GM21528 (cell line): ENCODE data around the gene JAKMIP3.

ENCODE experiments used
- ATAC-seq: cut with Tn5 transposase; IDR thresholded peaks from one replicate; pipeline ENCODE4 v1.9.1; 2021; ENCODE audit warnings: mild to moderate bottlenecking, moderate library complexity; ENCODE audit not compliant: unreplicated experiment, low FRiP score

The JAKMIP3 gene

DNA sequence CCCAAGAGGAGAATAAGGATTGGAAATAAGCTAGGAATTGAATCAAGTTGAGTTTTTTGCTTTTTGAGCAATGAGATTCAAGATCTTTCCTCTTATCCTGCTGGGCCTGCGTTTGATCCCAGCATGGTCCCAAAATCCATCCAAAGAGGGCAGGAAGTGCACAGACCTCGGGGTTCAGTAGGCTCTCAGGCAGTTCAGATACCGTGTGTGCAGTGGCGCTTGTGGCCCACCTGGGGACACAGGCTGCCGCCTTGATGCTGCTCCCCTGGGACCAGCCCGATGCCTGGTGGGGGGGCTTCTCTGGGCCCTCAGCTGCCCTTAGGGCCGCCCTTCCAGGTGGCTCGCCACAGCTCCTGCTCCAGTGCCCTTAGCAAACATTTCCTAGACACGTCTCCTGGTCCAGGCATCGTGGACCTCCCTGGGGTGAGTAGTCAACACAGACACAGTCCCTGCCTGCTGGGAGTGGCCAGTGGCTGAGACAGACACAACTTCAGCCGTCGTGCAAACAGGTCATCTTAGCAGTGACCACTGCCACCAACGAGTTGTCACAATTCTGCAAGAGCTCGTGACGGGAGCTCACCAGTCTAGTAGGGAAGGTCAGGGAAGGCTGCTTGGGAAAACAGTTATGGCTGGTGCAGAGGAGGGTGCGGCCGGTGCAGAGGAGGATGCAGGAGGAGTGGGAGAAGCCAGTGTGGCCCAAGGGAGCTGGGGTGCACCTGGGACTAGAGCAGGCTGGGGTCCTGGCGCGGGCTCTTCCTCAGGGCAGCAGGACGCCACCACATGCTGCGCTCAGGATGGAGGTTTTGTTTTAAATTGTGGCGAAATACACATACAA is 21.7 kb upstream of the JAKMIP3 start:
- ATAC-seq: no peak

DNA sequence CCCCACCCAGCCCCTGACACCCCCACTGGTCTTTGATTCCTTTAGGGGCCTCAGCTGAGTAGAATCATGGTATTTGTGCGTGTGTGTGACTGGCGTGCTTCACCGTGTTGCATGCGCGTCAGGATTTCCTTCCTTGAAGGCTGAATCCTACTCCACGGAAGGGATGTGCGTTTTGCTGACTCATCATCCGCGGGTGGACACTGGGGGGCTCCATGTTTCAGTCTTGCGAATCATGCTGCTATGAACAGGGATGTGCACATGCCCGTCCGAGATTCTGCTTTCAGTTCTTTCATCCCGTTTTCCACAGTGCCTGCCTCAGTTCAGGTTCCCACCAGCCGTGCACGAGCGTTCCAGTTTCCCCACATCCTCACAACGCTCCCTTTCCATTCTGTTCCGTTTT is 20.9 kb upstream of the JAKMIP3 start:
- ATAC-seq: no peak

DNA sequence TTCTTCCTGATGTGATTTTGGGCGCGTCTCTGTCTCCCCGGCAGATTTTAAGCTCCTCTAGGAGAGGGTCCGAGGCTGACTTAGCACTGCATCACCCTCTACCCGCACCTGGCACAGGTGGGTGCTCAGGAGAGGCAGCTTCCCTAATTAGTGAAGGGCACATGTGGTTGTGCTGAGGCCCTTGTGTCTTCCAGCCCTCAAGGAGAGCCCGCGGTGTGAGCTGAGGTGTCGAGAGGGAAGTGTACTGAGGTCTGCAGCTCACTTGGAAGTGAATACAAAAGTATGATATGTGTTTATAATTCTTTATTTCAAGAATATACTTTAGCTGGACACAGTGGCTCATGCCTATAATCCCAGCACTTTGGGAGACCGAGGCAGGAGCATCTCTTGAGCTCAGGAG is 20.4 kb upstream of the JAKMIP3 start:
- no peak for ATAC-seq

DNA sequence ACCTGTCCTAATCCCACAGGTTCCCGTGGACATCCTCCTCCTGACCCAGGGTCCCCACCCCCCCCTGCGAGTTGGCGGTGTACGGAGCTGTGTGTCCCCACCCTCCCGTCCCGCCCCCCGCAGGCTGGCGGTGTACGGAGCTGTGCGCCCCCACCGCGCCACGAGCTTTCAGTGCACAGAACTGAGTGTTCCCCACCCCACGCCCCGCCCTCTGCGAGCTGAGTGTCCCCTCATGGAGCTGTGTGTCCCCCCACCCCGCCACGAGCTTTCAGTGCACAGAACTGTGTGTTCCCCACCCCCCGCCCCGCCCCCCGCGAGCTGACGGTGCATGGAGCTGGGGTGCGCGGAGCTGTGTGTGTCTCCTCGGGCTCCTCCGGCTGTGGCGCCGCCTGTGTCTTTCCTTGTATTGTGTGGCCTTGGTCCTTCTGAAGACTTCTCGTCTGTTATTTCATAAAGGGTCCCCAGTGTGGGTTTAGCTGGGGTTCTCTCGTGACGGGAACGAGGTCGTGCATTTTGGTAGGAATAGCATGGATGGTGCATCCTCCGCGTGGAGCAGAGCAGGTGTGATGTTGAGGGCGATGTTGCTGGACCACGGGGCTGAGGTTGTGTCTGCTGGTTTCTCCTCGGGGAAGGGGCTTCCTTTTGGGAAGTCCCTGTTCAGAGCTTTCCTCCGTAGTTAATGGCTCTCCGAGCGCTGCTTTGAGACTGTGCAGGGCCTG is 18.0 kb upstream of the JAKMIP3 start:
- no peak for ATAC-seq

DNA sequence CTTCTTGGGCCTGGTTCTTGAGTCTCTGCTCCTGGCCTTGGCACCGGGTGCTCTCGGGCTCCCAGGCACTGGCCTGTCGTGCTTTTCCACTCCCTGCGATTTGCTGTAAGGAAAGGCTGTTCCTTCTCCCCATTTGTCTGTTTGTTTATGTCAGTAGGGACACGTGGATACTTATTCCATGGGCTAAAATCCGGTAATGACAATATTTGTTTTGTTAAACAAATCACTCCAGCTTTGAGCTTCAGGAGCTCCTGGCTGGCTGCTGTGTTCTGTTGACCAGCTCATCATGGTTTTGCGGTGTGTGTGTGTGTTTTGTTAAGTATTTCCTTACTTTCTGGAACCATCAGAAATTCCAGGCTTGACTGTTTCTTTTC is 17.5 kb upstream of the JAKMIP3 start:
- ATAC-seq: no peak

DNA sequence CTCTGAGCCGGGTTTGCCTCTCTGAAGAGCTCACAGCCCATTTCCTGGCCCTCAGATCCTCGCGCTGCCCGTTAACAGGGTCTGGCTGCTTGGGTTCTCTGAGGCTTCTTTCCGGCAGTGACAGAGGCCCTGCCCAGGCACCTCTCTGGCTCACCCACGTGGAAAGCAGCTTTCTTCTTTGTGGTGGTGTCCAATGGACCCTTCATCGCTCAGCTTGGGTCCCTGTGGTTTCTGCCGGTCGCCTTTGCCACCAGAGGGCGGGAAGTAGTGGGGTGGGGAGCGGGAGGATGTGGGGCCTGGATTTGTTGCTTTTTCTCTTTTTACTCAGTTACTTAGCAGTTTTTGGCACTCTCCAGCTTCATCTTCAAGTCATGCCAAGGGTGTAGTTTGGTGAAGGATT is 15.6 kb upstream of the JAKMIP3 start:
- ATAC-seq: no peak

DNA sequence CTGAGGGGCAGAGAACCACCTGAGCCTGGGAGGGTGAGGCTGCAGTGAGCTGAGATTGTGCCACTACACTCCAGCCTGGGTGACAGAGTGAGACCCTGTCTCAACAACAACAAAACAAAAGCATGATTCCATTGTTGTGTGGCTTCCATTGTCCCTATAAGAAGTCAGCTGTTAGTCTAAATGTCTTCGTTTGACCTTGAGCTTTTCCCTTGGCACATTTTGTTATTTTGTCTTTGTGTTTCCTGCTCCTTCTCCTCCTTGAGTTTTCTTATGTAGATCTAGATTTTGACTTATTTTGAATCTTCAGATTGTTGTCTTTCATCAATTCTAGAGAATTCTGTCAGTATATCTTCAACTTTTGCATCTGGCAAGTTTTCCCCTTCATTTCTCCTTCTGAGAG is 13.6 kb upstream of the JAKMIP3 start:
- no peak for ATAC-seq

DNA sequence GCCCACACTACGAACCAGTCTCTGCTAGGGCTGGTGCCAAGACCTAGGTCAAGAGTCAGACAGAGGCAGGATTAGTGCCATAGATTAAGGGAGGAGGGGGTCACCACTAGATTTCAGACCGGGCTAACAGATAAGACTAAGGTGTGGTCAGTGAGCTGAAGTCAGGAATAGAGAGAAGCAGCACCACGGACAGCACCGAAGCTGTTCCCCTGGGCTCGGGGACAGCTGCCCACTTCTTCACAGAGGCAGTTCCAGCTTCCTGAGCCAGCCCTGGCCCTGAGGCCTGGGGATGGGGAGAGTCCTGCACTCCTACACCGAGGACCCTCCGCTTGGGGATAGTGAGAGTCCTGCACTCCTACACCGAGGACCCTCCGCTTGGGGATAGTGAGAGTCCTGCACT is 11.2 kb upstream of the JAKMIP3 start:
- ATAC-seq: no peak

DNA sequence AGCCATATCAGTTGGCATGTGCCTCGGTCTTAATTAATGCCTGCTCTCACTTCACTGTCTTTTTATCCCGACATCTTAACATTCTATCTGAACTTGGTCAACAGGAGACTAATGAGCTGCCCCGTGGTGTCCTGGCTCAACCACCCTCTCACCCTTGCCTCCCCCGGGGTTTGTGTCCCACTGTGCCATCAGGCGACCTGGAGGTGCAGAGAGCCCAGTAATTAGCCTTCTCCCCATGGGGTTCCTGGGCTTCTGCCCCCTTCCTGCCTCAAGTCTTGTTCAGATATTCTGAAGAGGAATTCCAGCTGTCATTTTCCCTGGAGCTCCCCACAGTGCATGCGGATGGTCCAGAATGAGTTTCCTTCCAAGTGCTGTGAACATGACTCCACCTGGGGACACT is 10.1 kb upstream of the JAKMIP3 start:
- no peak for ATAC-seq

DNA sequence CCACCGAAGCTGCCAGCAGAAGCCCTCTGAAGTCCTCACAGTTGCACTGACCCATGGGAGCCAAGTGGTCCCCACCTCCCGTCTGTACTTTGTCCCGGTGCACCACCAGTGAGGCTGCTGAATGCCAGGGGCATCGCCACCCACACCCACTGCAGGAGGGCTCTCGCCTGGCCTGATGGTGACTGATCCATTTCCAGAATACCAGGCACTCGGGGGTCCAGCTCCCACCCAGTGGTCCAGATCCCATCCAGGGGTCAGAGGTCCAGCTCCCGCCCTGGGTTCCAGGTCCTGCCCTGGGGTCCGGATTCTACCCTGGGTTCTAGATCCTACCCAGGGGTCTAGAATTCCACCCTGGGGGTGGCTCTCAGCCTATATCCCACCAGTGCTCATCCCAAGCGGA is 9.1 kb upstream of the JAKMIP3 start:
- no peak for ATAC-seq

DNA sequence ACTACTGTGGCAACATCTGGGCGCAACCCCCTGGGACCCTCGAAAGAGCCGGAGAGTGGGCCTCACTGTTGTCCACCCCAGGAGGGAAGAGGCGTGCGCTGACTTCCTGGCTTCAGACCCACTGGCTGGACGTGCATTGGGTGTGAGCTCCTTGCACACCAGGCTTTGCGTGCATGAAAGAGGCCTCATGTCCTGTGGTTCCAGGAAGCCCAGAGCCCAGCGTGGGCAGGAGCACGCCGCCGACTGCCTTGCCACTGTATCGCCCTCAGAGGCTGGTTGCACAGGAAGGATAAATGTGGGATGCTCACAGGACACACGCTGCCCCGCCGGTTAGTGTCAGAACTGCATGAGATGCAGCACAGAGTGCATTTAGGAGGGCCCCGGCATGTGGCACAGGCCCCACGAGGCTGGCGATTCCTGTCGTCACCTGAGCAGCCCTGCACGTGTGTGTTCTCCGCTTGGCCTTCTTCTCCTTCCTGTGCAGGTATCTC is 8.5 kb upstream of the JAKMIP3 start:
- no peak for ATAC-seq

DNA sequence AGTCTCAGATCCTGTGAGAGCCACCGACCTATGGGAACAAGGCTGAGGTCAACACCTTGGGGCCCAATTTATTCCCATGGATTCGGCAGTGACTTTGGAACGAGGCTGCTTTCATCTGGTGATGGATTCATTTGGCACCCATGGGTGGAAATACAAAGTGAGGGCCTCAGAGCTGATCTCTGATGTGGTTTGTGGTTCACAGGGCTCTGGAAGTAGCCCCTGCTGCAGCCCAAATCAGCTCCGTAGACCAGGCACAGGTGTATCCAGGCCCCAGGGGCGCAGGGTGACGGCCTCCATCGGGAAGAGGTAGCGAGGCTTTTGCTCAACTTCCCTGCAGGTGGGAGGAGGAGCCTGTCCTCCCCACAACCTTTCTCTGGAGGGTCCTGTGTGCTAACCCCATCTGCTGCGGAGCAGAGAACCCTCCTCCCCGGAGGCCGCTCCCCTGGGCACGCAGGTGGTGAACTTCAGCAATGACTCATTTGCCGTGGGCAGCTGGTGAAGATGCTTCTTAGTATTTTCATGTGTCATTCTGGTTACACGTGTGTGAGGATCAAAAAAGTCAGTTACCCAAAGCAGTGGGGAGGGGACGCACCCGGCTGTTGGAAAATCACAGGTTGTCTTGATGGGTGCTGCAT is 7.5 kb upstream of the JAKMIP3 start:
- no peak for ATAC-seq

DNA sequence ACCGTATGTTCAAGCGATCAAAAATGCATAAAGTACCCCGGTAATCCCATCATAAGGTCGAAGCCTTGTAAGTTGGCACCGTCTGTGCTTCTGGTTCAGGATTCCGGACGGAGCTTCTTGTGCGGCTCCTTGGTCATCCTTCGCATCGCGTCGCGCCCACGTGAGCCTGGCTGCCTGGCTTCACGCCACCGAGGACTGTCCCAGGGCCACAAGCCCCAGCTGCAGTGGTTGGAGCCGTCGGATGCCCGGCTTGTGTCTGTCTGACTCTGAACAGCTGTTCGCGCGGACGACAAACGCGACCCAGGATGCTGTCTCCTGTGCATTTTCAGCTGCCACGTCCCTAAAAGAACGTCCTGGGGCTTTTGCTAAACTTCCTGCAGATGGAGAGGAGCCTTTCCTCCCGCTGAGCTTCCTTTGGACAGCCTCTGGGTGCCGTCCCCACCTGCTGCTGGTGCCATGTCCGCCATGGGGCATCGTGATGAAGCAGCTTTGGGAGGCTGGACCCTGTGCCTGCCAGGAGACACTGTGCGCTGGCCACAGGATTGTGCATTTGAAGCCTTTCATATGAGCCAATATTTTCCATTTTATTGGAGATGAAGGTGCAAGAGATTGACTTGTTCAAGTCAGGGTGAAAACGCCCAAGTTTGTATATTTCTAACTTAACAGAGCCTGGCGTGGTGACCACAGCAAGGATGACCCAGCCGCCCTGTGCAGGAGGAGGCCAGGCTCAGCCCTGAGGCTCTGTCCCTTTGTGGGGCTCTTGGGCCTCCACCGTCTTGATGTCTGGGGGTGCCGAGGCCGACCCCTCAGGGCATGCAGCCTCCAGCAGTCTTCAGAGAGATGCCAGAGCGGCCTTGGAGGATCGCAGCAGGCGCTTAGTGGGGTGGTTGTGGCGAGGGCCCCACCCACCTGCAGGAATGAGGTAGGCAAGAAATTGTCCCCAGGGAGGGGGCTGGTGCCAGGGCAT is 6.7 kb upstream of the JAKMIP3 start:
- ATAC-seq: no peak

DNA sequence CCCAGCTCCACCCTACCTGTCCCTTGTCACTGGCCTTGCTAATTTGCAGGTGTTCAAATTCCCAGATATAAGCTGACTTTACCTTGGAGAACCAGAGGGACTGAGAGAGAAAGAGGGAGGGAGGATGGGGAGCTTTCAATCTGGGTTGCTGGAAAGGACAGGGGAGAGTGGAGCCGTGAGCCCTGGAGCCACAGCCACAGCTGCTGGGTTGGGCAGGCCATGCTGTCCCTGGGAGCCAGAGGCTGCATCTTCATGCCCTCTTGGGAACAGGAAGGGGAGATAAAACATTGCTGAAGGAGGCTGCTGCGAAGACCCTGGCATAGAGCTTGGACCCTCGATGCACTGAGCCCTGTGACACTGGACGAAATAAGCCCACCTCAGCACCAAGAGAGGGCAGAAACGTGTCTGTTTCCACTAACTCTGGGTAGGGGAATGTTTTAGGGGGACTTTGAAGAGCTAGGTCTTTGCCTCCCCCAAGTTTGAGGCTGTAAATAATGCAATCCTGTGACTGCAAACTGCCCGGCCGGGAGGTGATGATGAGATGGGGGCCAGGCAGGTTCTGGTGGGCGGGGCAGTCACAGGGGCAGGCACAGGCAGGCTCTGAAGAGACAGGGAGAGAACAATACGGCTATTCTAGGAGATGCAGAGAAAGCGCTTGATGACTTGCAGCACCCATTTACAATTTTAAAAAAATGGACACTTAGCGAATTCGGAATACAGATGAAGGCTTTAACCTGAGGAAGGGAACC is 5.8 kb upstream of the JAKMIP3 start:
- no peak for ATAC-seq

DNA sequence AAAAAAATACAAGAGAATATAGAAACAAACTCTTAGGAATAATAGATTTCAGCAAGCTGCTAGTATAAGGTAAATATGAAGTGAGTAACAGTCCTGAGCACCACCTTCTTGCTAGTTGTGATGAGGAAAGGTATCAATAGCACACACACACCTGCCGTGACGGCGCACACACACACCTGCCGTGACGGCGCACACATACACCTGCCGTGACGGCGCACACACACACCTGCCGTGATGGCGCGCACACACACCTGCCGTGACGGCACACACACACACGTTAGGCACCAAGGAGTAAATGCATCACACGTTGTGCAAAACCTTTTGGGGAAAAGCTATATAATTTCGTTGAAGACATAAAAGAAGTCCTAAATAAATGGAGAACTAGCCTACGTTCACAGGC is 4.7 kb upstream of the JAKMIP3 start:
- no peak for ATAC-seq

DNA sequence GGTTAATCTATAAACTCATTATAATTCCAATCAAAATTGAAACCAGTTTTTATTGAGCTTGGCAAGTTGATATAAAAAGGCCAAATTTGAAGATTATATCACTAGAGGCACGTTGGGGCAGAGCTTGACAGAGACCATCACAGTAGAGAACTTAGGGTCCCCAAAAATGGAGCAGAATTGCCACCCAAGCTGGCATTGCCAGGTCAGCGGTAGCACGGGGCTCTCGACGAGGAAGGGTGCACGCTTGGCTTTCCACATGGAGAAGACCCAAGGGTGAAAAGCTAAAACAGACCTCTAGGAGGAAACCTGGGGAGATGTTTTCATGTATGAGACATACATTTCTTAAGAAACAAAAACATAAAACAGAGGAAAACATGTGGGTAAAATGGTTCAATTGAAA is 4.3 kb upstream of the JAKMIP3 start:
- ATAC-seq: no peak

DNA sequence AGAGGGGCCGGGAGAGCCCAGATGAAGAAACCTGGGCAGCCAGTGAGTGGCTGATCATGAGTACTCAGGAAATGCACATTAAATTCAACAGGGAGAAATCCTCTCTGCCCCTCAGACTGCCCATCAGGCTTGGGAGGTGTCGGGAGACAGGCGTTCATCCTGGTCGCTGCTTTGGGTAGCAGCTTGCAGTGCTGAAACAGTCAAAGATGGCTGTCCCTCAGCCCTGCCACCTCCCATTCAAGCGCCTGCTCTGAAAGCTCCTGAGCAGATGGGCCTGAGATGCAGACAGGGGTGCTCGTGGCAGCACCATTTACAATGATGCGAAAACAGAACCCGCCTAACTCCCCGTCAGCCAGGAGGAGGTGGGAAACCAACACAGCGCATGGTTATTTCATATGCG is 3.6 kb upstream of the JAKMIP3 start:
- ATAC-seq: no peak

DNA sequence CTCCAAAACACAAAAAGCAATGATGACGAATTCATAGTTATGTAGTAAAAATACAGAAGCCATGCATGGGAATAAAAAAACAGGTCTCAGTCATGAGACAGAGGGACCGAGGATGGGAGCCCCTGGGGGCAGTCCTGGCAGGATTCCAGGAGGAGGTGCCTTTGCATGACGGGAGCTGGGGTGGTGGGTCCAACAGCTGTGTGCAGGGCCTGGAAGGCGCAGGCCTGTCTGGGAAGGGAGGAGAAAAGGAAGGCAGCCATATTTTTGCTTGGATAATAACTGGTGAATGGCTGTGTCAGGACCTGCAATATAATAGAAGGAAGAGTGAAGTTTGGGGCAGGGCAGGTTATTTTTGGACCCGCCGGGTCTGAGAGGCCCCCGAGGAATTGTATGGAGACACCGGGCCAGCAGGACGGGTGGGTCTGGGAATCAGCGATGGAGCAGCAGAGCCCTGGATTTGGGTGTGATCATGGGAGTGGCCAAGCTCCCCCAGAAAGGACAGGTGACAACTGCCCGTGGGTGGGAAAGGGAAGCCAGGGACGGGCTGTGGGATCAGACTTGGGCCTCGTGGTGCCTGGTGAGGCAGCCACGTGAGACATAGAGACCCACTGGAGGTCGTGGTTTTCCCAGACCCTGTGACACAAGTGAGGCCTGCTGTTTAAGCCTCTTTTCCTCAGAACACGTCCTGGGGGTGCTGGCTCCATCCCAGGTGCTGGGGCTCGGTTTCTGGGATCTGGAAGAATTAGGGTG is 2.9 kb upstream of the JAKMIP3 start:
- ATAC-seq: no peak

DNA sequence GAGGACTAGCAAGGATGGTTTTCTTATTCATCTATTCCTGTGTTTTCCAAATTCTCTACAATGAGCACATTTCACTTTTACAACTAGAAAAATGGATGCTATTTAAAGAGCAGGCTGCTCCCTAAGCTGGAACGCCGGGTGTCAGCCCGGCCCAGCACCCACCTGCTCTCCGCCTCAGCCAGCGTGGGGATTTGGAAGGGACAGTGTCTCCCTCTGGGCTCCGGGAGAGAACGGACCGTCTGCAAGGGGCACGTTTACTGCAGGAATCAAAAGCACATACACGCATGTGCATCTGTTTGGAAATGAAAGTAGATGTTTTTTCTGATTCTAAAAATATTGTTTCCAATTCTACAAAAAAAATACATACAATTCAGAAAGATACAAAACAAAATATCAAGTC is 2.3 kb upstream of the JAKMIP3 start:
- no peak for ATAC-seq
